ENCODE results near the gene SAP25.

DNA sequence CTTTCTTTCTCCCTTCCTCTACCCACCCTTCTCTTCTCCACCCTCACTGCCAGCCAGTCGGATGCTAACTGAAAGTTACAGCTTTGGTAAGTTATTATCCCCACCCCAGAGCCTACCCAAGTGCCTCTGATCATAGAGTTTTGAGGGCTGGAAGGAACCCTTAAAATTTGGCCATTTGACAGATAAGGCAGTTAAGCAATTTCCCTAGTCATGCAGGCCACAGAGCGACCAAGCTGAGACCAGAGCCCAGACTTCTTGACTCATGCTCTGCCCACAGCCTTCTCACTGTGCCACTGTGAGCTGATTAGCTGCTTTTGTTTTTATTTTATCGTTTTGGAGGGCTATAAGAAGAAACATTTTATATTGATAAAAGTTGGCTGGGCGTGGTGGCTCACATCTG is 17.2 kb downstream of the SAP25 start:
- TF ChIP-seq, protein P1, sequence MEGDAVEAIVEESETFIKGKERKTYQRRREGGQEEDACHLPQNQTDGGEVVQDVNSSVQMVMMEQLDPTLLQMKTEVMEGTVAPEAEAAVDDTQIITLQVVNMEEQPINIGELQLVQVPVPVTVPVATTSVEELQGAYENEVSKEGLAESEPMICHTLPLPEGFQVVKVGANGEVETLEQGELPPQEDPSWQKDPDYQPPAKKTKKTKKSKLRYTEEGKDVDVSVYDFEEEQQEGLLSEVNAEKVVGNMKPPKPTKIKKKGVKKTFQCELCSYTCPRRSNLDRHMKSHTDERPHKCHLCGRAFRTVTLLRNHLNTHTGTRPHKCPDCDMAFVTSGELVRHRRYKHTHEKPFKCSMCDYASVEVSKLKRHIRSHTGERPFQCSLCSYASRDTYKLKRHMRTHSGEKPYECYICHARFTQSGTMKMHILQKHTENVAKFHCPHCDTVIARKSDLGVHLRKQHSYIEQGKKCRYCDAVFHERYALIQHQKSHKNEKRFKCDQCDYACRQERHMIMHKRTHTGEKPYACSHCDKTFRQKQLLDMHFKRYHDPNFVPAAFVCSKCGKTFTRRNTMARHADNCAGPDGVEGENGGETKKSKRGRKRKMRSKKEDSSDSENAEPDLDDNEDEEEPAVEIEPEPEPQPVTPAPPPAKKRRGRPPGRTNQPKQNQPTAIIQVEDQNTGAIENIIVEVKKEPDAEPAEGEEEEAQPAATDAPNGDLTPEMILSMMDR (IDR thresholded peaks at IDR 0.05; ENCODE audit: poor library complexity) = no peak
- TF ChIP-seq EZH2 (IDR thresholded peaks at IDR 0.05; ENCODE audit: borderline replicate concordance) = no peak
